ENCODE results near the gene CXCL5. TPM values are rescaled to one million over a fixed set of nuclear protein-coding genes. Genes with fewer than 3 reads are reported as not detected.
A peak's percentile ranks its signal among the peaks of the same experiment; 100 is the strongest.

CXCL5 gene
- total and polyA plus RNA-seq, 4 donors: 1.6 to 52.8 (median 40.2) TPM

DNA sequence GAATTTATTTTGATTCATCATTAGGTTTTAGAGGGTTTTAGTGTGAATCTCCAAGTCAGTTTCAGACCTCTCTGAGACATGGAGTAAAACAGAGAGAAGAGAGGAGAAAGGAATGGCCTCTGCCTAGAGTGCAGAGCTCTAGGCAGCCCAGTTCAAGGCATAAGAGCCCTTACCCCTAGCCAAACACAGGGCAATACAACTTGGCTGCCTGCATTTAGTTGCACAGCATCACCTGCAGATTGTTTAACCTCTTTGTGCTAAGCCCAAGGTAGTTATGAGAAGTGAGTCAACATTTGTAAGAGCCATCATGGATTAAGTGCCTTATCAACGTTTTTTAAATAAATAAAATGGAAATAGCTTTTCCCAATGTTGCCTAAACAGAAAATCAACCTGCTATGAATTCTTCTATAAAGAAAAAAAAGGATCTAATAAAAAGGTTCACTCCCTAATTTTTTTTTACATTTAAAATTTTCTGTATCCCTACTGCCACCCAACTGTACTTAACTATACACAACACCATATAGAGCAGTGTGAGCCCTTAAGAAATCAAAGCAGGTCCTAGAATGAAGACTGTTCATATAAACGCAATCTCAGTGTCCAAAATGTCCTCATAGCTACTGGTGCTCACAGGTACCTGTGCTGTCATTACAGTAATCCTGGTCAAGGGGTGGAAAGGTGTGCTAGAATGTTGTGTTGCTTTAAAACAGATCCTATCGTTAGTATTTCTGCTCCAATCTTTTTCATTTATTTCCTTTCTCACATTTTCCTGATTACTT lies 52.6 kb downstream of the CXCL5 start:
- Histone ChIP-seq H3K36me3 (ENCODE audit: control insufficient read depth in 4 of 4, insufficient read depth in 4 of 4, low read length in 4 of 4) (no peaks in the 10 kb centered on the region), H3K4me1 (ENCODE audit: control insufficient read depth in 5 of 5, insufficient read depth in 5 of 5, low read length in 5 of 5) (peaks cover 0 to 4% (median 0%) of the 10 kb centered on the region in 5 donors), H3K27ac (ENCODE audit: low read depth in 1 of 2, low read length in 1 of 2) (no peak overlapping the region), H3K9me3 (ENCODE audit: control insufficient read depth in 4 of 4, insufficient read depth in 3 of 4, low read length in 3 of 4) (no peaks in the 10 kb centered on the region), H3K27me3 (ENCODE audit: control insufficient read depth in 3 of 3, insufficient read depth in 3 of 3, low read length in 2 of 3) (peaks cover 2 to 32% (median 18%) of the 10 kb centered on the region in 3 donors), H3K9ac (ENCODE audit: insufficient read depth in 1 of 2, low read length in 2 of 2) (no peak overlapping the region), H3K4me3 (no peak overlapping the region)
- peak; percentile 77 for ATAC-seq (ENCODE audit: insufficient read depth, low FRiP score)
- peak in 2 of 3 donors; percentile 18 to 44 for DNase-seq
- no peak for TF ChIP-seq CTCF (IDR thresholded peaks at IDR 0.05; ENCODE audit: control extremely low read depth, extremely low read depth)
- 56 to 79% methylated on average over 3 of the region's 3 CpGs for WGBS, 2 donors

Small RNAs within 50 kb of the gene (small RNA-seq; reads per million reads assigned to genes)
- gene RN7SL218P (ENCODE audit: low replicate concordance): not detected

Other genes with a start within 250 kb of the CXCL5 start
- gene CXCL6, start 162.0 kb downstream of the CXCL5 start, total RNA-seq: 1 to 10 TPM; 6.2 to 6.5 TPM
- gene CXCL6, start 162.0 kb downstream of the CXCL5 start, polyA plus RNA-seq: 10 to 100 TPM in 1 of 2 donors, 1 to 10 TPM in 1; 4.2 to 21.5 TPM
- gene PF4V1, start 145.4 kb downstream of the CXCL5 start, total RNA-seq: not detected
- under 1 TPM in 1 of 2 donors, not detected in 1; 0.38 TPM for gene PF4V1, start 145.4 kb downstream of the CXCL5 start, polyA plus RNA-seq
- 10 to 100 TPM; 49.4 to 51.7 TPM for gene CXCL1, start 129.3 kb downstream of the CXCL5 start, total RNA-seq
- gene CXCL1, start 129.3 kb downstream of the CXCL5 start, polyA plus RNA-seq: 100 to 1,000 TPM in 1 of 2 donors, 10 to 100 TPM in 1; 43.5 to 445 TPM
- 1 to 10 TPM; 2.1 to 8.5 TPM for gene PF4, start 16.6 kb downstream of the CXCL5 start, total RNA-seq
- gene PF4, start 16.6 kb downstream of the CXCL5 start, polyA plus RNA-seq: 10 to 100 TPM in 1 of 2 donors, 1 to 10 TPM in 1; 1.5 to 15.7 TPM
- 10 to 100 TPM in 1 of 2 donors, 1 to 10 TPM in 1; 2.5 to 43.5 TPM for gene PPBP, start 10.5 kb downstream of the CXCL5 start, total RNA-seq
- 10 to 100 TPM in 1 of 2 donors, 1 to 10 TPM in 1; 1.9 to 12.3 TPM for gene PPBP, start 10.5 kb downstream of the CXCL5 start, polyA plus RNA-seq
- 10 to 100 TPM in 1 of 2 donors, 1 to 10 TPM in 1; 9.4 to 37.0 TPM for gene CXCL3, start 40.0 kb upstream of the CXCL5 start, total RNA-seq
- 10 to 100 TPM; 11.3 to 77.7 TPM for gene CXCL3, start 40.0 kb upstream of the CXCL5 start, polyA plus RNA-seq
- gene CXCL2, start 100.5 kb upstream of the CXCL5 start, total RNA-seq: 100 to 1,000 TPM in 1 of 2 donors, 10 to 100 TPM in 1; 82.2 to 127 TPM
- gene CXCL2, start 100.5 kb upstream of the CXCL5 start, polyA plus RNA-seq: 100 to 1,000 TPM in 1 of 2 donors, 10 to 100 TPM in 1; 98.4 to 291 TPM
- gene MTHFD2L, start 159.4 kb upstream of the CXCL5 start, total RNA-seq: 10 to 100 TPM; 15.8 to 32.1 TPM
- 10 to 100 TPM; 11.9 to 15.0 TPM for gene MTHFD2L, start 159.4 kb upstream of the CXCL5 start, polyA plus RNA-seq

Measured in lung (tissue), 13 donors.